ENCODE results near the gene NR6A1.

NR6A1 gene

DNA sequence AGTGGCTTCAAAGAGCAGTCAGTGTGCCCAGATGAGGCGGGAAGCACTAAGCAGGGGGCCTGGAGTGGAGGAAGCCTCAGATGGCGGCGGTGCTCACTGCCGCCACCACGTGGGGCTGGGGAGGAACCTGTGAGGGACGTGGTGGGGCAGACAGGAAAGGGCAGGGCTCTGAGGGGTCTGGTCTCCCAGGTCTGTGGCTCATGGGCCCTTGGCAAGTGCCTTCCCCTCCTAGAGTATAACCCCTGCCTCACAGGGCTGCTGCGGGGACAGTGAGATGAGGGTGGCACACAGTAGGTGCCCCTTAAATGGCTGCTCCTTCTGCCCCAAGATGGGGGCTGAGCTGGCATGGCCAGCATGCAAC is 290.5 kb downstream of the NR6A1 start:
- no peak for DNase-seq

DNA sequence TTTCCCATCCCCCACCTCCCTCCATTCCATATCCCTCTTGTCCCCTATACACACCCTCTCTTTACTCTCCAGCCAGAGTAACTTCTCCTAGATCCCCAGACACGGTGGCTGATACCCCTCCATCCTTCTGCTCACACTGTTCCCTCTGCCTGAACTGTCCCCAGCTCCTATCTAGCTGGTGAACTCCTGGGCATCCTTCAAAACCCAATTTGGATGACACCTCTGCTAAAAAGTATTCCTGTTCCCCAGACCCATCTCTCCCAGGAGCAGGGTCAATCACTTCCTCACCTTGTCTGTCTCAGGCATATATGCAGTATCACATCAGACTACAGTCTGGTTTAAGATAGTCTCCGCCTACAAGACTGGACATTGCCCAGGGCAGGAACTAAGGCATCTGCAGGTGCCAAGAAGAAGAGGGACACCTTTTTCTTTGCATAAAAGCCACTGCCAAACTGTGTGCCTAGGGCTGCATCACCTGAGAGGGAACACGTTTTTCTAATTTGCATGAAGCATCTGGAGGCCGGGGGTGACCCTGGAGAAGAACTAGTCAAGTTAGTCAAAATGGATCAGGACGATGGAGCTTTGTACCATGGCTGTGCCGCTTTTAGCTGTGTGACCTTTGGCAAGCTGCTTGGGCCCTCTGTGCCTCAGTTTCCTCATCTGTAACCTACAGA is 291.0 kb downstream of the NR6A1 start:
- DNase-seq: no peak

DNA sequence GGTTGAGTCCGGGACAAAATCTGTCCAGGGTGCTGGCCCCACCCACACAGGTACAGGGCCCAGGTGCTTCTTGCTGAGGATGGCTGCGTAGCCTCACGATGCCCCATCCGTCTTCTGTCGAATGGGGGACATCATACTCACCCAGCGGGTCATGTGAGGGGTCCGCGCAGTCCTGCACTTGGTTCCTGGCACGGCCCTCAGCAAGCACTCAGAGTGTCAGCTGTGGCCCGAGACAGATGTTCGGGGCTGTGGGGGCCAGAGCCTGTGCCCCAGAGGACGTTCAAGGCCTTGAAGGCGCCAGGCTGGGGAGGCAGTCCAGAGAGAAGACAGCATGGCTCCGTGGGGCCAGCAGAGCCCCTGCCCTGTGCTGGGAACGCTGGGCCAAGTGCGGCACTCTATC is 291.7 kb downstream of the NR6A1 start:
- no peak for DNase-seq

DNA sequence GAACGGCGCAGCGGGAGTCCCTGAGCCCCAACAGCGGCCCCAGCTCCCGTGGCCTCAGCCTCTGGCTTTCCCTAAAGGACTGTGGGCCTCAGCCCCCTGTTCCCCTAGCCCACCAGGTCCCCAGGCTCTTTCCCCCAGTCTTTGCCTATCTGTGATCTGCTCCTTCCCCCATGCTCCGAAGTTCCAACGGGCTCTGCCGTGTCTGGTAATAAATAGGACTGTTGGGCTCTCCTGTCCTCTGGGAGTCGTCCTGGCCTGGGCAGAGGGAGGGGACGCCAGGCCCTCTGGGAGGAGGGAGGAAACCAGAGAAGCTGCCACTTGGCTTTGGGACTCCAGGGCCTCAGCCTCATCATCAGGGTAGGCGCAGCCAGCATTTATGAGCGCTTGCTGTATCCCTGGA is 292.8 kb downstream of the NR6A1 start:
- no peak for DNase-seq

DNA sequence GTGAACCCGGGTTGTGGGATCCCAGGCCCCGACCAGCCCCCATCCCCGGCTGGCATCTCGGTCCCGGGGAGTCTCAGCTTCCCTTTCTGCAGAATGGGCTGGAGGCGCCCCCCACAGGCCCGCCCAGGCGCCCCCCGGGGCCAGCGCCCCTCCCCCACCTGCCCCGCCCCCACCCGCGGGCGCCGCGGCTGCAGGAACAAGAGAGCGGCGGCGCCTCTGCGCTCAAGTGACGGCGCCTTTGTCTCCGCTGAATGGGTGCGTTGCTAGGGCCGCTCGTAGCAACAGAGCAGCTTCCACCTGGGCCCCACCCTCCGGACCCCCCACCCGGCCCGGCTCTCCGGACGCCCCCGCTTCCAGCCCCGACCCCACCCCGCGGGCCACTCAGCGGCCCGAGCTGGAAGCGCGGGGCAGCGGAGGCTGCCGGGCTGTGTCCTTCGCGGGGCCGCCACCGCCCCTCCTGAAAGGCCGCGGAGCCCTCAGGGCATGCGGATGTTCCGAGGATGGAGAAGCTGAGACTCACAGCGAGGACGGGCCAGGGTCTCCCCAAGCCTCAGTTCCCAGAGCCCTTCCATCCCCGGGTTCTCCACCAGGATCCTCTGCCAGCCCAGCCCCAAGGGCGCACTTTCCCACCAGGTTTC is 293.3 kb downstream of the NR6A1 start:
- DNase-seq: no peak

DNA sequence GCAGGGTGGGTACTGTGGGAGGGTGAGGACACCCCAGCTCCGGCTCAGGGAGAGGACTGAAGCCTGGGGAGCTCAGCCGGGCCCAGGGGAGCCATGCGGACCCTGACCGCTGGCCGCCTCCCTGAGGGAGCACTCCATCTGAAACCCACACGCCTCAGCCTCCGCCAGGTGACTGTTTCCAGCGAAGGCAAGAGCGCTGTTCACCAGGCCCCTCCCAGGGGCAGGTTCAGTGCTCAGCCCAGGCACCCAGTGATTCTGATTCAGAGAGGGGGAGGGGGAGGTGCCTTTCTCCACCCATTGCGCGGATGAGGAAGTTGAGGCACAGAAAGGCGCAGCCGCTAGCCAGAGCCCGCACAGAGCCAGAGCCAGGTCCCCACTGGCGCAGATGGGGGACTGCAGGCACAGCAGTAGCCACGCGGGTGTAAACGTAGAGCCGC is 293.9 kb downstream of the NR6A1 start:
- DNase-seq: no peak

DNA sequence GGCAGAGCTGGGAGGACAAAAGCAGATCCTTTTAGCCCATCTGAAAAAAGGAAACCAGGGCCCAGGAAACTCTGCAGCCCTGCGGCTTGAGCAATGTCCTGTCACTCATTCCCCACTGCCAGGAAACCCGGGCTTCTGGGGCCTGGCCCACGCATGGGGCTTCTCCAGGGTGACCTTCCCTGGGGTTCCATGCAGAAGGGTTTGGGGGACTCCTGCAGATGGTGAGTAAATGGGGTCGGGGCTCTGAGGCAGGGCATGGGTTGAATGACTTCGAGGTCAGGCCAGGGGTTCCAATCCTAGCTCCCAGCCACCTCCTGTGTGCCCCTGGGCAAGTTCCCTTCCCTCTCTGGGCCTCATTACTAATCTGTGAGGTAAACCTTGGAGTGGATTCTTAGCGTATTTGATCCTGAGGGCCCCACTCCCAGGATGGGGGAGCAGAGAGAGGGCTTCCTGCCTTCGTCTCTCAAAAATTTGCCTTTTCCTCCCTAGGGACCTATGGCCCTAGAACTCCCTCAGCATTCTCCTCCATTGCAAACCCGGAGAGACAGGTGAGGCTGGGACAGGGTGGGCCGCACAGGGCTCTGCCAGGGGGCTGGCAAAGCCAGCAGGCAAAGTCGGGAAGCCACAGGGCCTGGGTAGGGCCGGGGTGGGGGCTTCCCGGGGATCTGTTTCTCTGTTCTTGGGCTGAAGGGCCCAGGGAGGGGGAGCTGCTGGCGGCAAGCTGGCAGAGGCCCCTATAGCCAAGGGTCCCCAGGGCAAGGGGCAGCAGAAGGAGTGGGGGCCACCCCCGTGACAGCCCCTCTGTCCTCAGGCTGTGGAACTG is 295.0 kb downstream of the NR6A1 start:
- DNase-seq: no peak

DNA sequence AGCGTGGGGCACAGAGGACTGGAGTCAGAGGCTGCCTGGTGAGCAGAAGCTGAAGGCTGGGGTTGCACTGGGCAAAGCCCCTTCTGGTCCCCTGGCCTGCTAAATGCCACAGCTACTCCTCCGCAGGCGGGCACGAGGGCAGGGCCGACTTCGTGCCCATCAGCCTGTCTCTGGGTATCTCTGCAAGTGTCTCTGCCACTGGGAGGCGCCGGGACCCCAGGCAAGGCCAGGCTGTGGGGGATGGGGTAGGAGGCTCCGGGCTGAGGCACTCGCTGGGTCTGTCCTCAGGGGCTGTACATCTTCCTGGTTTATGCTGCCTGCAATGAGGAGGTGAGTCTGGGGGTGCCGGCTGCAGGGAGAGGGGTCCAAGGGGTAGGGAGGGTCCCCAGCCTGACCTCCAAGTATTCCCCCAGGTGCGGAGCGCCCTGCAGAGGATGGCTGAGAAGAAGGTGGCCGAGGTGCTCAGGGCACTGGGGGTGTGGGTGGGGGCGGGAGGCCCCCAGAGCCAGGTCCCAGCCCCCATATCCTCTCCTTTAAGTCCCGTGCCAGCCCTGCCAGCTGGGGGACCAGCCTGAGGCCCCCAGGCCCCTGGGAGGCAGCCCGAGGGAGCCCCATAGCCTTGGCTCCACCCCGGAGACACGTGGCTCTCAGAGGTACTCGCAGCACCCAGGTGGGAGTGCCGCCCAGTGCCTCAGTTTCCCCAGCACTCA is 295.8 kb downstream of the NR6A1 start:
- no peak for DNase-seq

DNA sequence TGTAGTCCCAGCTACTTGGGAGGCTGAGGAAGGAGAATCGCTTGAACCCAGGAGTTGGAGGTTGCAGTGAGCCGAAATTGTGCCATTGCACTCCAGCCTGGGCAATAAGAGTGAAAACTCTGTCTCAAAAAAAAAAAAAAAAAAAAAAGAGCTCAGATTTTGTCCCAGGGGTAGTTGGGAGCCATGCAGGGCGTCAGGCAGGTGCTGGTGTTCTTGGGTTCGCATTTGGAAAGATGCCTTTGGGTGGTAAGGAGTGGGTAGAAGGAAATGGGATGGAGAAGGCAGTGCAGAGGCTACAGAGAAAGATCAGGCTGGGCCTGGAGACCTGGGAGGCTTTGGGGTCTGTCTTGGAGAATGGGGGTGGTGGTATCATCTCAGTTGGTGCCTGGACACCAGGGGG is 297.0 kb downstream of the NR6A1 start:
- no peak for DNase-seq

DNA sequence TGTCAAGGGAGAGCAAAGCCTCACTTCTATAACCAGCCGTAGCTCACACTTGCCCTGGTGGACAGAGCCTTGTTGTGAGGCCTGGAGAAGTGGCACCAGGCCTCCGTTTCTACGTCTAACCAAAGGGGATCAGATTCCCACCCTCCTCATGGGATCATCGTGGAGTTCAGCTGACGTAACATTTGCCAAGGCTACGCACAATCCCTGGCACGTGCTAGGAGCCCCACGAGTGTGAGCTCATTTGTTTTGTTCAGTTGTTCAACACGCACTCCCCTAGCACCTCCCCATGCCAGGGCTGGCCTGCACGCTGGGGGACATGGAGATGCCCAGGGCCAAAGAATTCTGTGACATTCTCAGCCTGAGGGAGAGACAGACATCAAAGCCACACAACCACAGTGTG is 297.8 kb downstream of the NR6A1 start:
- DNase-seq: no peak

DNA sequence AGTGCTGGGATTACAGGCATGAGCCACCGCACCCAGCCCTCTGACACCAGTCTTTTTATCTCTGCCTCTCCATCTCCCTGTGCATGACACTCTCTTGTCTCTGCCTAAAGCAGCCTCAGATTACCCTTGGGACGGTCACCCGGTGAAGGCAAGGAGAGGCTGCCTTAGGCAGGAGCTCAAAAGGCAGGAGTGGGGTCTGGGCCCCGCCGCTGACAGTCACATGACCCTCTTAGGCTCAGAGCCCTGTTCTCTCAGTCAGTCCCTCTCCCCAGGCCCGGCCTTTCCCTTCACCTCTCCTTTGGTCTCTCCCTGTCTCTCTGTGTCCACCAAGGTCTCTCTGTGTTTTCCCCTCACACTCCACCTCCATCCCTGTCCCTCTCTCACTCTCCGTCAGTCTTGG is 298.3 kb downstream of the NR6A1 start:
- no peak for DNase-seq

DNA sequence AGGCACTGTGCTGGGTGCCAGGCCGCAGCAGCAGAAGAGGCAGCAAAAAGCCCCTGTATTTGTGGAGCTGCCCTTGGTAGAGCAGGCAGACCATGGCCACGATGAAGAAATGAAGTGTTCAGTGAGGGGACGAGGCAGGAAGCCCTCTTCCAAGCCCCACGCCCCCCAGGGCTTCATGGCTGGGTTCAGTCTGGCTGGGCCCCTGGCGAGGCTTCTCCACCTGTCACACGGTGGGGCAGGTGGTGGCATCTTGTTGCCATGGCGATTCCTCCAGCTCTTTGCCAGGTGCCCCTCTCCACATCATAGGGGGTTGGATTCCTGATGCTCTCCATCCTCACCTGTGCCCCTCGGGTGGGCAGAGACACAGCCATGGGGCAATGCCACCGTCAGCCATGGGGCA is 299.4 kb downstream of the NR6A1 start:
- DNase-seq: no peak

DNA sequence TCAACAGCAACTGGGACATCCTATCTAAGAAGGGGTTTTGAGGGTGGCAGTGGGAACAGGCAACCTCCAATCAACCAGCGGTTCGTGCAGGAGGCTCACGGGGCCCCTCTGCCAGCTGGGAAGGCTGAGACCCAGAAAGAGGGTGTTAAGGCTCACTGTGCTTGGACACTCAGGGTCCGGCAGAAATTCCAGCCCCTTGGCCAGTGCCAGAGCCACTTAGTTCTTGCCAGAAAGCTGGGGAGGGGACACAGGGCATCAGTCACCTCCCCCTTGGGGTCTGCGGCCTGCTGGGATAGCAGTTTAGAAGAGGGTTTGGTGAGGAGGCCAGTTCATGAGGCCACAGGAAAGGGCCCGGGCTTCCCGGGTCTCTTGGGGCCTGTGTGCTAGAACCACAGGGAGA is 300.4 kb downstream of the NR6A1 start:
- DNase-seq: no peak

DNA sequence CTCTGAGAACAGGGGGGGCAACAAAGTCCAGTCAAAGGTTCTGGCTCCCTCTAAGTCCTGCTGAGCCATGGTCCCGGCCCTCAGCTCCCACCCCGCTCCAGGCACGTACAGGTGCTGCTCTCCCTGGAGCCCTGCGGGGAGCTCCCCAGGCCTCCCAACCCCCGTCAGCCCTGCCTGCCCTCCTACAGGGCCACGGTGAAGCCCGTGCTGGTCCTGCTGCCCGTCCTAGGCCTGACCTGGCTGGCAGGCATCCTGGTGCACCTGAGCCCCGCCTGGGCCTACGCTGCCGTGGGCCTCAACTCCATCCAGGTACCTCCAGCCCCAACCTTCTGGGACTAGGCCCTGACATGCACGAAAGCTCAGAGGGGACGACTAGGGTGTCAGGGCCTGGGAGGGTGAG is 300.8 kb downstream of the NR6A1 start:
- no peak for DNase-seq

DNA sequence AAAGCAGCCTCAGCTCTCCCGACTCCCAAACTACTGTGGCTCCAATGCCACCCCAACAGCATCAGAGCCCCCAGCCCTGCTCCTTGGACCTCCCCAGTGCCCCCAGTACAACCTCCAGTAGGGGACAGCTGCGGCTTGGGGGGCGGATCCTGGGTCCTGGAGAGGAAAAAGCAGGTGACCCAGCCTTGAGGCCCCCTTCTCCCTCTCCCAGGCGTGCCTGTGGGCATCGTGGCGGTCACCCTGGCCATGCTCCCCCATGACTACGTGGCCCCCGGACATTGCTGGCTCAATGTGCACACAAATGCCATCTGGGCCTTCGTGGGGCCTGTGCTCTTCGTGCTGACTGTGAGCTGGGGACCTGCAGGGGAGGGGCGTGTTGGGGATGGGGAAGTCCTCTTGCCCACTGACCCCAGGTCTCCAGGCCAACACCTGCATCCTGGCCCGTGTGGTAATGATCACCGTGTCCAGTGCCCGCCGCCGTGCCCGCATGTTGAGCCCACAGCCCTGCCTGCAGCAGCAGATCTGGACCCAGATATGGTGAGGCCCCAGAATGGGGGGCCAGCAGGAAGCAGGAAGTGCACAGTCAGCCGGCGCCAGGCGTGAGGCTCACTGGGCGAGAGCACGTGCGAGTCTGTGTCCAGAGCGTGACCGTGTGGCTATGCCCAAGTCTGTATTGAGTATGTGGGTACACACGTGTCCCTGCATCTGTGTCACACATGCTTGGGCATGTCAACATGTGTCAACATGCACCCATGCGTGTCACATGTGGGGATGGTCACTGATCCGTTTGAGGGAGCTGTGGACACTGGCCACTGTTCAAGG is 301.9 kb downstream of the NR6A1 start:
- no peak for DNase-seq

DNA sequence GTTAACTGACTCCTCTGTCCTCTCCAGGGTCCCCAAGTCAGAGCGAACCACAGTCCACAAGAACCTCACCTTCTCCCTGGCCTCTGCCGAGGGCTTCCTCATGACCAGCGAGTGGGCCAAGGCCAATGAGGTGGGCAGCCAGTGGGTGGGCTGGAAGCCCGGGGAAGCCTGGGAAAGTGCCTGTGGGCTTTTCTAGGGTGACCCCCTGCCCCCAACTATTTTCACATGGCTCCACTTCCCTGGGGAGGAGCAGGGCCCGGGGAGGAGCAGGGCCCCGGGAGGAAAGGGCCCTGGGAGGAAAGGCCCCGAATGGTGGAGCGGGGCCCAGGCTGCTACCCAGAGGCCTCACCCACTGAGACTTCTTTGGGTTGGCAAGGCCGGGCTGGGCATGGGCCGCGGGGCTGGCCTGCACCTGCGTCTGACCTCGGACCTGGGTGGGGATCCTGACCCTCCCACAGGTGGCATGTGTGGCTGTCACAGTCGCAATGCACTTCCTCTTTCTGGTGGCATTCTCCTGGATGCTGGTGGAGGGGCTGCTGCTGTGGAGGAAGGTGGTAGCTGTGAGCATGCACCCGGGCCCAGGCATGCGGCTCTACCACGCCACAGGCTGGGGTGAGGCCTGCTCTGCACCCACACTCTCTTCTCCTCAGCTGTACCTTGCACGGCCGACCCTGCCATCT is 302.9 kb downstream of the NR6A1 start:
- no peak for DNase-seq

DNA sequence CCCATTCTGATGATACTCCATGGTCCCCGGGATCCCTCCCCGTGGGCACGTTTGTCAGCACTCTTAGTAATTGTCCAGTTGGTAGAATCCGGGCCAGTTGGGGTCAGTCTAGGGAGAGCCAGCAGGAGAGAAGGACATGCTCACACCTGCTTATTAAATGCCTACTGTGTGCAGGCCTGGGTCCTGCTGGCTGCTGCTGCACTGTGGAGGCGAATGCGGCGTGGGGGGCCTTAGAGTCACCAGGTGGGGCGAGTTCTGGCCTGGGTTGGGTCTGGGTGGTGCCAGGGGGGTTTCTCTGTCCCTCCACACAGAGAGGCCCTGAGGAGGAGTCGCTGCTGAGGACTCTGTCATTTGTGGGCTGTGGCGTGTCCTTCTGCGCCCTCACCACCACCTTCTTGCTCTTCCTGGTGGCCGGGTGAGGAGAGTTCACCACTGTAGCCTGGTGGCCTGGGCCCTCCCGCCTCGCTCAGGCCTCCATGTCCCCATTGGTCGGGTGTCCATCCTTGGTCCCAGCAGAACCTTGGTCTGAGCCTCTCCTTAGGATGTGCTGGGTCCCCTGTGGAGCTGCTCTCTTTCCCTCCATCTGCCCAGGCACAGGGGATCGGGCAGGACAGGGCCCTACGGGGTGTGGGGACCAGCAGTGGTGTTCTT is 303.6 kb downstream of the NR6A1 start:
- DNase-seq: no peak

Data from stimulated activated CD4-positive, alpha-beta T cell treated with anti-CD3 and anti-CD28 coated beads, Interleukin-2, amount 100 ng/mL, for 24 hours (primary cell).